Memory B cell (primary cell): ENCODE results near the gene EMC8.

ENCODE experiments used
- ATAC-seq: fragments of 150-1000 bp; cut with Tn5 transposase; 2 replicates; pipeline ENCODE4 v1.10.0; 2021; ENCODE audit warnings: low read depth, mild to moderate bottlenecking, moderate library complexity
- DNase-seq, 2 donors: peaks; one replicate each; pipeline ENCODE4 v3.0.0; 2022; ENCODE audit warnings: low spot score in 2 of 2
- H3K27ac Mint-ChIP-seq: one replicate; pipeline ENCODE4 v1.8.0; 2022; ENCODE audit warnings: mild to moderate bottlenecking, moderate library complexity, mixed read lengths
- H3K27me3 Mint-ChIP-seq: one replicate; pipeline ENCODE4 v1.8.0; 2022; ENCODE audit warnings: mixed read lengths
- H3K36me3 Mint-ChIP-seq: one replicate; pipeline ENCODE4 v1.8.0; 2022; ENCODE audit warnings: mild to moderate bottlenecking, mixed read lengths
- H3K4me1 Mint-ChIP-seq: one replicate; pipeline ENCODE4 v1.8.0; 2022; ENCODE audit warnings: mixed read lengths
- H3K4me3 Mint-ChIP-seq: one replicate; pipeline ENCODE4 v1.8.0; 2022; ENCODE audit warnings: mild to moderate bottlenecking, moderate library complexity, mixed read lengths
- H3K9me3 Mint-ChIP-seq: one replicate; pipeline ENCODE4 v1.8.0; 2022; ENCODE audit warnings: mixed read lengths

EMC8 gene

GRCh38 chr16:85738923-85739715, 60.2 kb downstream of the EMC8 start:
- H3K4me3 Mint-ChIP-seq: no peak overlapping the region
- peaks cover 2% of the 10 kb centered on the region for H3K27me3 Mint-ChIP-seq
- DNase-seq (no peak), ATAC-seq (no peak)
- H3K9me3 Mint-ChIP-seq: no peaks in the 10 kb centered on the region
- H3K4me1 Mint-ChIP-seq: peaks cover 25% of the 10 kb centered on the region
- H3K27ac Mint-ChIP-seq: no peak overlapping the region
- H3K36me3 Mint-ChIP-seq: peaks cover 9% of the 10 kb centered on the region

GRCh38 chr16:85736921-85737320, 62.4 kb downstream of the EMC8 start:
- H3K36me3 Mint-ChIP-seq: peaks cover 8% of the 10 kb centered on the region
- no peaks in the 10 kb centered on the region for H3K27me3 Mint-ChIP-seq
- H3K4me1 Mint-ChIP-seq: peaks cover 20% of the 10 kb centered on the region
- ATAC-seq (no peak), DNase-seq (no peak)
- H3K9me3 Mint-ChIP-seq: no peaks in the 10 kb centered on the region
- no peak overlapping the region for H3K4me3 Mint-ChIP-seq
- H3K27ac Mint-ChIP-seq: no peak overlapping the region

- Mint-ChIP-seq H3K4me3 (peak overlapping the region; percentile 56), H3K27me3 (no peaks in the 10 kb centered on the region), H3K27ac (peak overlapping the region; percentile 38), H3K36me3 (peaks cover 8% of the 10 kb centered on the region), H3K4me1 (peaks cover 20% of the 10 kb centered on the region), H3K9me3 (no peaks in the 10 kb centered on the region)
- ATAC-seq (no peak), DNase-seq (no peak)
Measured at GRCh38 chr16:85735946-85736345, 63.4 kb downstream of the EMC8 start.

- peak in 1 of 2 donors; percentile 34 for DNase-seq
- ATAC-seq: peak; percentile 90
- no peaks in the 10 kb centered on the region for H3K9me3 Mint-ChIP-seq
- H3K27ac Mint-ChIP-seq: peak overlapping the region; percentile 38
- peak overlapping the region; percentile 56 for H3K4me3 Mint-ChIP-seq
- H3K4me1 Mint-ChIP-seq: peaks cover 22% of the 10 kb centered on the region
- peaks cover 8% of the 10 kb centered on the region for H3K36me3 Mint-ChIP-seq
- H3K27me3 Mint-ChIP-seq: no peaks in the 10 kb centered on the region
Measured at GRCh38 chr16:85735225-85735635, 64.1 kb downstream of the EMC8 start.

GRCh38 chr16:85734311-85735017, 64.9 kb downstream of the EMC8 start:
- Mint-ChIP-seq H3K4me3 (no peak overlapping the region), H3K36me3 (peaks cover 6% of the 10 kb centered on the region), H3K9me3 (no peaks in the 10 kb centered on the region), H3K27me3 (peaks cover under 1% of the 10 kb centered on the region), H3K27ac (peak overlapping the region; percentile 38), H3K4me1 (peaks cover 25% of the 10 kb centered on the region)
- no peak for DNase-seq
- no peak for ATAC-seq

- Mint-ChIP-seq H3K27ac (peak overlapping the region; percentile 14), H3K9me3 (no peaks in the 10 kb centered on the region), H3K4me3 (no peak overlapping the region), H3K27me3 (peaks cover 1% of the 10 kb centered on the region), H3K36me3 (peaks cover 4% of the 10 kb centered on the region), H3K4me1 (peaks cover 29% of the 10 kb centered on the region)
- ATAC-seq (no peak), DNase-seq (no peak)
Measured at GRCh38 chr16:85733839-85734170, 65.5 kb downstream of the EMC8 start.

GRCh38 chr16:85733155-85733838, 66.0 kb downstream of the EMC8 start:
- peak overlapping the region; percentile 65 for H3K27ac Mint-ChIP-seq
- no peak overlapping the region for H3K4me3 Mint-ChIP-seq
- H3K27me3 Mint-ChIP-seq: peaks cover 1% of the 10 kb centered on the region
- DNase-seq (no peak), ATAC-seq (no peak)
- no peaks in the 10 kb centered on the region for H3K9me3 Mint-ChIP-seq
- H3K36me3 Mint-ChIP-seq: peaks cover 4% of the 10 kb centered on the region
- peaks cover 29% of the 10 kb centered on the region for H3K4me1 Mint-ChIP-seq

- Mint-ChIP-seq H3K4me1 (peaks cover 24% of the 10 kb centered on the region), H3K4me3 (no peak overlapping the region), H3K36me3 (peaks cover 8% of the 10 kb centered on the region), H3K27ac (no peak overlapping the region), H3K27me3 (peaks cover 1% of the 10 kb centered on the region), H3K9me3 (no peaks in the 10 kb centered on the region)
- DNase-seq (no peak), ATAC-seq (no peak)
Measured at GRCh38 chr16:85731179-85731578, 68.2 kb downstream of the EMC8 start.

GRCh38 chr16:85730186-85730465, 69.2 kb downstream of the EMC8 start:
- H3K36me3 Mint-ChIP-seq: peaks cover 12% of the 10 kb centered on the region
- no peak overlapping the region for H3K4me3 Mint-ChIP-seq
- no peak overlapping the region for H3K27ac Mint-ChIP-seq
- DNase-seq (no peak), ATAC-seq (no peak)
- H3K4me1 Mint-ChIP-seq: peaks cover 14% of the 10 kb centered on the region
- H3K9me3 Mint-ChIP-seq: no peaks in the 10 kb centered on the region
- H3K27me3 Mint-ChIP-seq: peaks cover 1% of the 10 kb centered on the region

- ATAC-seq: no peak
- Mint-ChIP-seq H3K27me3 (peaks cover 1% of the 10 kb centered on the region), H3K9me3 (no peaks in the 10 kb centered on the region), H3K4me1 (peaks cover 10% of the 10 kb centered on the region), H3K36me3 (peaks cover 12% of the 10 kb centered on the region), H3K4me3 (no peak overlapping the region), H3K27ac (no peak overlapping the region)
- DNase-seq: no peak
Measured at GRCh38 chr16:85729452-85730185, 69.7 kb downstream of the EMC8 start.

GRCh38 chr16:85728879-85729278, 70.5 kb downstream of the EMC8 start:
- DNase-seq (no peak), ATAC-seq (no peak)
- Mint-ChIP-seq H3K36me3 (peaks cover 12% of the 10 kb centered on the region), H3K27me3 (peaks cover 1% of the 10 kb centered on the region), H3K4me1 (peaks cover 10% of the 10 kb centered on the region), H3K9me3 (no peaks in the 10 kb centered on the region), H3K27ac (no peak overlapping the region), H3K4me3 (no peak overlapping the region)
